DOHH2 (cell line): ENCODE data around the gene ZNF341.

ENCODE experiments used
- H3F3A ChIP-seq: fragments of 200-600 bp; sonication (generic), shearing (Covaris generic); 2 replicates; pipeline ENCODE4 v1.6.0; 2016; ENCODE audit warnings: antibody characterized with exemption, mild to moderate bottlenecking; ENCODE audit not compliant: control insufficient read depth, insufficient read depth
- H3K27ac ChIP-seq: fragments of 200-600 bp; sonication (generic); 2 replicates; pipeline ENCODE4 v1.5.1; 2014; ENCODE audit warnings: low read depth, mild to moderate bottlenecking, low read length, moderate library complexity
- H3K27me3 ChIP-seq: fragments of 200-600 bp; sonication (generic); 2 replicates; pipeline ENCODE4 v1.6.1; 2014; ENCODE audit warnings: mild to moderate bottlenecking, low read length, mixed read lengths; ENCODE audit not compliant: control insufficient read depth
- H3K36me3 ChIP-seq: fragments of 200-600 bp; sonication (generic); 2 replicates; pipeline ENCODE4 v1.6.1; 2014; ENCODE audit warnings: mild to moderate bottlenecking, low read length, moderate library complexity, mixed read lengths; ENCODE audit not compliant: control insufficient read depth
- H3K4me1 ChIP-seq: fragments of 200-600 bp; sonication (generic); 2 replicates; pipeline ENCODE4 v1.6.1; 2014; ENCODE audit warnings: mild to moderate bottlenecking, low read length, mixed read lengths; ENCODE audit not compliant: control insufficient read depth
- H3K4me2 ChIP-seq: fragments of 200-600 bp; sonication (generic); 2 replicates; pipeline ENCODE4 v1.6.0; 2014; ENCODE audit warnings: mild to moderate bottlenecking, low read length, moderate library complexity
- H3K4me3 ChIP-seq: fragments of 200-600 bp; sonication (generic); 2 replicates; pipeline ENCODE4 v1.5.1; 2014; ENCODE audit warnings: mild to moderate bottlenecking, low read length, mixed read lengths
- H3K79me2 ChIP-seq: fragments of 200-600 bp; sonication (generic); 2 replicates; pipeline ENCODE4 v1.6.1; 2014; ENCODE audit warnings: mild to moderate bottlenecking, low read length, mixed read lengths; ENCODE audit not compliant: control insufficient read depth
- H3K9me2 ChIP-seq: fragments of 200-600 bp; sonication (generic); replicated peaks from 2 replicates; pipeline ENCODE4 v1.6.1; 2014; ENCODE audit warnings: mild to moderate bottlenecking, low read length, mixed read lengths; ENCODE audit not compliant: control insufficient read depth
- H3K9me3 ChIP-seq: fragments of 200-600 bp; sonication (generic); 2 replicates; pipeline ENCODE4 v1.6.1; 2014; ENCODE audit warnings: antibody characterized with exemption, low read length, mixed read lengths; ENCODE audit not compliant: control insufficient read depth, insufficient read depth
- H4K20me1 ChIP-seq: fragments of 200-600 bp; sonication (generic); 2 replicates; pipeline ENCODE4 v1.6.0; 2014; ENCODE audit warnings: low read depth, mild to moderate bottlenecking, antibody characterized with exemption, low read length, moderate library complexity; ENCODE audit not compliant: control insufficient read depth, insufficient read depth
- EZH2phosphoT487 ChIP-seq: fragments of 200-600 bp; sonication (generic); IDR thresholded peaks from 2 replicates; pipeline ENCODE4 v1.6.1; 2017; ENCODE audit warnings: borderline replicate concordance, mild to moderate bottlenecking, antibody characterized with exemption, low read length, moderate library complexity, mixed read lengths
- TF ChIP-seq, protein P1 (sequence below): fragments of 200-600 bp; sonication (generic); IDR thresholded peaks from one replicate; pipeline ENCODE4 v1.5.1; 2014; ENCODE audit warnings: antibody characterized with exemption, mild to moderate bottlenecking, low read depth, low read length; ENCODE audit not compliant: poor library complexity, severe bottlenecking

Gene ZNF341

DNA sequence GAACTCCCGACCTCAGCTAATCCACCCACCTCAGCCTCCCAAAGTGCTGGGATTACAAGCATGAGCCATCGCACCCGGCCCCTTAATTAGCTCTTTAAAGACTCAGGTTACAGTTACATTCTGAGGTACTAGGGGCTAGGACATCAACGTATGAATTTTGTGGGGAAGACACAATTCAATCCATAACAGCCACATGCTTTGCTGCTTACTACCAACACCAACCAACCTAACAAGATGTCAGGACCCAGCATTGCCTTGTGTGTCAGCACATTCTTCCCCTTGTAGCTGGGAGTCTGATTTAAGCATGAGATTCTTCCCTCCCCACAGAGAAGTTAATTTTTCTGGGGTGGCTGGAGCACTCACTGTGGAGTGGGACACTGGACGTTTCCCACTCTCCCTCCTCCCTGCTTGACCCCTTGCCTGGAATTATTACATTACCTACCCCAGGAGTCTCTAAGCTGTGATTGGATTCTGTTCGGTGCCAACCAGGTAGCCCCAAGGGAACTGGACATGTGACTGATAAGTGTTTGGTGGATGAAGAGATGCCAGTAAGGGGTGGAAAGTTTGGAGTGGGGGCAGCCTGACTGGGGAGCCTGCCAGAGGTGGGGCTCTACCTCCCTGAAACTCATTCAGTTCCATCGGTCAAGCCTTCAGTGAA, 6.1 kb upstream of the ZNF341 start:
- Histone ChIP-seq H3K4me3 (no peak overlapping the region), H3K4me2 (no peak overlapping the region), H3K79me2 (no peaks in the 10 kb centered on the region), H3K36me3 (no peaks in the 10 kb centered on the region), H3K27me3 (no peaks in the 10 kb centered on the region), H3K9me3 (no peaks in the 10 kb centered on the region), H3F3A (peaks cover 6% of the 10 kb centered on the region; the same call in 1 of the 2 replicates), H3K9me2 (no peaks in the 10 kb centered on the region), H4K20me1 (no peaks in the 10 kb centered on the region), H3K27ac (no peak overlapping the region), H3K4me1 (peaks cover 3% of the 10 kb centered on the region)
- TF ChIP-seq, protein P1, sequence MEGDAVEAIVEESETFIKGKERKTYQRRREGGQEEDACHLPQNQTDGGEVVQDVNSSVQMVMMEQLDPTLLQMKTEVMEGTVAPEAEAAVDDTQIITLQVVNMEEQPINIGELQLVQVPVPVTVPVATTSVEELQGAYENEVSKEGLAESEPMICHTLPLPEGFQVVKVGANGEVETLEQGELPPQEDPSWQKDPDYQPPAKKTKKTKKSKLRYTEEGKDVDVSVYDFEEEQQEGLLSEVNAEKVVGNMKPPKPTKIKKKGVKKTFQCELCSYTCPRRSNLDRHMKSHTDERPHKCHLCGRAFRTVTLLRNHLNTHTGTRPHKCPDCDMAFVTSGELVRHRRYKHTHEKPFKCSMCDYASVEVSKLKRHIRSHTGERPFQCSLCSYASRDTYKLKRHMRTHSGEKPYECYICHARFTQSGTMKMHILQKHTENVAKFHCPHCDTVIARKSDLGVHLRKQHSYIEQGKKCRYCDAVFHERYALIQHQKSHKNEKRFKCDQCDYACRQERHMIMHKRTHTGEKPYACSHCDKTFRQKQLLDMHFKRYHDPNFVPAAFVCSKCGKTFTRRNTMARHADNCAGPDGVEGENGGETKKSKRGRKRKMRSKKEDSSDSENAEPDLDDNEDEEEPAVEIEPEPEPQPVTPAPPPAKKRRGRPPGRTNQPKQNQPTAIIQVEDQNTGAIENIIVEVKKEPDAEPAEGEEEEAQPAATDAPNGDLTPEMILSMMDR: no peak
- no peak for TF ChIP-seq EZH2phosphoT487

DNA sequence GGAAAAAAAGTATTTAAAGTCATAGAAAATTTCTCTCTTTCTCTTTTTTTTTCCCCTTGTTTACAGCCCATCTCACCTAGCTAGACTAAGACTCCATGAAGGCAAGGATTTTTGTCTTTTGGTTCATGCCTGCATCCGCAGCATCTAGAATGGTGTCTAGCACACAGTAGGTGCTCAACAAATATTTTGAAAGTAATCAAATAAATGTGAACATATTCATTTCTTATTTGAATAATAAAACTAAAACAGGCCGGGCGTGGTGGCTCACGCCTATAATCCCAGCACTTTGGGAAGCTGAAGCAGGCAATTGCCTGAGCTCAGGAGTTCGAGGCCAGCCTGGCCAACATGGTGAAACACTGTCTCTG, 4.7 kb upstream of the ZNF341 start:
- no peak overlapping the region for H3K4me2 ChIP-seq
- no peaks in the 10 kb centered on the region for H3K9me3 ChIP-seq
- peaks cover 6% of the 10 kb centered on the region; the same call in 1 of the 2 replicates for H3F3A ChIP-seq
- no peaks in the 10 kb centered on the region for H3K79me2 ChIP-seq
- H4K20me1 ChIP-seq: no peaks in the 10 kb centered on the region
- no peaks in the 10 kb centered on the region for H3K36me3 ChIP-seq
- H3K9me2 ChIP-seq: no peaks in the 10 kb centered on the region
- H3K4me1 ChIP-seq: peaks cover 6% of the 10 kb centered on the region
- no peak overlapping the region for H3K4me3 ChIP-seq
- H3K27ac ChIP-seq: no peak overlapping the region
- TF ChIP-seq, protein P1: no peak
- no peak for TF ChIP-seq EZH2phosphoT487
- H3K27me3 ChIP-seq: no peaks in the 10 kb centered on the region

DNA sequence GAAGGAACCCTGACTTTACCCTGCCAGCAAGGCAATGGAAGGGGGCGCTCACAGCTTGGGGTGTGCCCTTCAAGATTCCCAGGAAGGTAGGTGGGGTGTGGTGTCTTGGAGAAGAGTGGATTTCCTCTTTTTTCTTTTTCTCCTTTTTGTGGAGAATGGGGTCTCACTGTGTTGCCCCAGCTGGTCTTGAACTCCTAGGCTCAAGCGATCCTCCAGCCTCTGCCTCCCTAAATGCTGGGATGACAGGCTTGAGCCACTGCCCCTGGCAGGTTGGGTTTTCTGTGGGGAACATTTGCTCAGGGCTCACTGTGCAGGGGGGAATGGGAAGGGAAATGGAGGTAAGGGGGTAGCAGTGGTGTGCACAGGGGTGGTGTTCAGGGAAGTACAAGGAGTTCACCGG, 4.0 kb upstream of the ZNF341 start:
- Histone ChIP-seq H3K27me3 (no peaks in the 10 kb centered on the region), H3K4me2 (no peak overlapping the region), H4K20me1 (no peaks in the 10 kb centered on the region), H3K36me3 (no peaks in the 10 kb centered on the region), H3K4me3 (no peak overlapping the region), H3K79me2 (no peaks in the 10 kb centered on the region), H3K27ac (no peak overlapping the region), H3K4me1 (peaks cover 9% of the 10 kb centered on the region), H3K9me2 (no peaks in the 10 kb centered on the region), H3K9me3 (no peaks in the 10 kb centered on the region), H3F3A (peaks cover 10% of the 10 kb centered on the region)
- TF ChIP-seq EZH2phosphoT487: no peak
- TF ChIP-seq, protein P1: no peak
